Liver (tissue), 9 donors: ENCODE measurements around the gene PRDM12. TPM values are rescaled to one million over a fixed set of nuclear protein-coding genes. Genes with fewer than 3 reads are reported as not detected.

Experiments used
- DNase-seq: peaks from one replicate; pipeline ENCODE4 v3.0.0-alpha.2; 2017; ENCODE audit warnings: low spot score
- H3K27ac ChIP-seq, 2 donors: one replicate each; pipeline ENCODE4 v1.7.0; 2013; ENCODE audit warnings: inconsistent platforms in 2 of 2, low read length in 2 of 2, control low read depth in 1 of 2, low read depth in 1 of 2, mild to moderate bottlenecking in 1 of 2
- H3K27me3 ChIP-seq, 4 donors: one replicate each; pipeline versions ENCODE4 v1.6.1 to v1.7.0; 2013; ENCODE audit warnings: low read length in 3 of 4, inconsistent platforms in 1 of 4, mild to moderate bottlenecking in 1 of 4, moderate library complexity in 1 of 4; ENCODE audit not compliant: control insufficient read depth in 4 of 4, insufficient read depth in 4 of 4
- H3K36me3 ChIP-seq, 4 donors: one replicate each; pipeline versions ENCODE4 v1.6.1 to v1.7.0; 2013; ENCODE audit warnings: low read length in 3 of 4, mild to moderate bottlenecking in 3 of 4, low read depth in 1 of 4, moderate library complexity in 1 of 4; ENCODE audit not compliant: control insufficient read depth in 4 of 4, insufficient read depth in 3 of 4
- H3K4me1 ChIP-seq, 4 donors: one replicate each; pipeline versions ENCODE4 v1.6.1 to v1.7.0; 2013; ENCODE audit warnings: low read length in 3 of 4, mild to moderate bottlenecking in 3 of 4, moderate library complexity in 1 of 4; ENCODE audit not compliant: control insufficient read depth in 4 of 4, insufficient read depth in 4 of 4
- H3K4me3 ChIP-seq, 3 donors: one replicate each; pipeline versions ENCODE4 v1.6.1 to v1.7.0; 2013; ENCODE audit warnings: low read length in 3 of 3, control low read depth in 1 of 3, low read depth in 1 of 3, mild to moderate bottlenecking in 1 of 3
- H3K9ac ChIP-seq, 2 donors: one replicate each; pipeline ENCODE4 v1.7.0; 2013; ENCODE audit warnings: low read length in 2 of 2, mild to moderate bottlenecking in 2 of 2, moderate library complexity in 2 of 2, control low read depth in 1 of 2, low read depth in 1 of 2
- H3K9me3 ChIP-seq, 4 donors: one replicate each; pipeline versions ENCODE4 v1.6.1 to v1.7.0; 2013; ENCODE audit warnings: low read length in 3 of 4; ENCODE audit not compliant: control insufficient read depth in 4 of 4
- GABPA ChIP-seq, 2 donors: IDR thresholded peaks in 1 of 2; conservative IDR thresholded peaks in 1 of 2; 2 replicates each; pipeline ENCODE4 v1.6.1; 2016; ENCODE audit warnings: antibody characterized with exemption in 2 of 2, mild to moderate bottlenecking in 1 of 2, moderate library complexity in 1 of 2
- HNF4A ChIP-seq, 2 donors: conservative IDR thresholded peaks; 2 replicates each; pipeline ENCODE4 v1.6.1; 2016; ENCODE audit warnings: antibody characterized with exemption in 2 of 2, mild to moderate bottlenecking in 2 of 2
- HNF4G ChIP-seq: IDR thresholded peaks from 2 replicates; pipeline ENCODE4 v1.6.1; 2016; ENCODE audit warnings: antibody characterized with exemption
- MAX ChIP-seq: IDR thresholded peaks from 2 replicates; pipeline ENCODE4 v1.6.1; 2016; ENCODE audit warnings: antibody characterized with exemption
- NR2F2 ChIP-seq: IDR thresholded peaks from 2 replicates; pipeline ENCODE4 v1.6.1; 2016; ENCODE audit warnings: antibody characterized with exemption
- RAD21 ChIP-seq, 2 donors: IDR thresholded peaks; 2 replicates each; pipeline ENCODE4 v1.6.1; 2016; ENCODE audit warnings: antibody characterized with exemption in 2 of 2, mild to moderate bottlenecking in 2 of 2
- REST ChIP-seq: IDR thresholded peaks from 2 replicates; pipeline ENCODE4 v1.6.1; 2016; ENCODE audit warnings: antibody characterized with exemption, mild to moderate bottlenecking
- RXRA ChIP-seq, 2 donors: IDR thresholded peaks; 2 replicates each; pipeline ENCODE4 v1.6.1; 2017 to 2018; ENCODE audit warnings: antibody characterized with exemption in 2 of 2, mild to moderate bottlenecking in 1 of 2
- SP1 ChIP-seq: IDR thresholded peaks from 2 replicates; pipeline ENCODE4 v1.6.1; 2018; ENCODE audit warnings: antibody characterized with exemption, mild to moderate bottlenecking
- TAF1 ChIP-seq: conservative IDR thresholded peaks from 2 replicates; pipeline ENCODE4 v1.6.1; 2016; ENCODE audit warnings: antibody characterized with exemption, mild to moderate bottlenecking
- YY1 ChIP-seq: IDR thresholded peaks from 2 replicates; pipeline ENCODE4 v1.6.1; 2016; ENCODE audit warnings: antibody characterized with exemption, mild to moderate bottlenecking
- ZBTB33 ChIP-seq: IDR thresholded peaks from 2 replicates; pipeline ENCODE4 v1.6.1; 2016; ENCODE audit warnings: antibody characterized with exemption
- WGBS: extraction: QIAGEN DNeasy Blood & Tissue Kit; methylation state at CpG from one replicate; pipeline ENCODE4 v1.1.7; 2013; 5-methylcytosine and 5-hydroxymethylcytosine counted together
- polyA plus RNA-seq, 2 donors: library from polyadenylated mRNA; stranded (reverse) in 1 of 2; unstranded in 1 of 2; fragments of 200-250 nt in 1 of 2; fragments of >200 nt in 1 of 2; fragmentation: Nextera tagmentation in 1 of 2; extraction: Ambion mirVana in 1 of 2; gene quantifications; one replicate each; pipeline versions ENCODE4 v1.2.1 to v1.2.3, GENCODE V29; 2013 to 2015
- total RNA-seq, 2 donors: library from RNA; depleted of rRNA; stranded (reverse); fragments of >200 nt; gene quantifications; one replicate each; pipeline ENCODE4 v1.2.3, GENCODE V29; 2014
- donor health status: healthy.
- donor health status: healthy.
- donor health status: healthy.
- donor health status: healthy.
- donor health status: healthy.

PRDM12 gene
- total and polyA plus RNA-seq, 4 donors, result 0.02 TPM; not detected in 3

- no peaks in the 10 kb centered on the region for H3K9me3 ChIP-seq
- no peak for DNase-seq
- H3K4me1 ChIP-seq, result peaks cover 14 to 48% (median 22%) of the 10 kb centered on the region in 4 donors
- H3K4me3 ChIP-seq, result peak overlapping the region in 1 of 3 donors; percentile 52
- H3K9ac ChIP-seq, result no peak overlapping the region
- H3K27ac ChIP-seq, result no peak overlapping the region
- no peaks in the 10 kb centered on the region for H3K36me3 ChIP-seq
- TF ChIP-seq NR2F2, result no peak
- no peak for TF ChIP-seq SP1
- no peak for TF ChIP-seq HNF4A (conservative IDR thresholded peaks at IDR 0.05)
- no peak for TF ChIP-seq MAX
- TF ChIP-seq RAD21 (IDR thresholded peaks at IDR 0.05), result no peak
- TF ChIP-seq HNF4G, result no peak
- TF ChIP-seq TAF1, result no peak
- TF ChIP-seq RXRA (IDR thresholded peaks at IDR 0.05), result no peak
- 2% methylated on average over 82 of the region's 82 CpGs for WGBS
- peaks cover 3 to 25% (median 12%) of the 10 kb centered on the region in 4 donors for H3K27me3 ChIP-seq
Measured at GRCh38 chr9:130660683-130661450, 3.5 kb upstream of the PRDM12 start.

GRCh38 chr9:130661451-130662098 lies 2.8 kb upstream of the PRDM12 start:
- H3K4me1 ChIP-seq, result peaks cover 14 to 53% (median 22%) of the 10 kb centered on the region in 4 donors
- WGBS, result 7% methylated on average over 47 of the region's 47 CpGs
- no peak for DNase-seq
- no peak overlapping the region for H3K9ac ChIP-seq
- H3K4me3 ChIP-seq, result peak overlapping the region in 1 of 3 donors; percentile 52
- H3K27ac ChIP-seq, result no peak overlapping the region
- H3K27me3 ChIP-seq, result peaks cover 6 to 25% (median 12%) of the 10 kb centered on the region in 4 donors
- no peak for TF ChIP-seq TAF1
- no peak for TF ChIP-seq ZBTB33
- TF ChIP-seq RXRA (IDR thresholded peaks at IDR 0.05), result no peak
- no peak for TF ChIP-seq RAD21 (IDR thresholded peaks at IDR 0.05)
- no peaks in the 10 kb centered on the region for H3K36me3 ChIP-seq
- no peaks in the 10 kb centered on the region for H3K9me3 ChIP-seq

- DNase-seq, result no peak
- Histone ChIP-seq H3K4me3 (no peak overlapping the region), H3K9ac (no peak overlapping the region), H3K27ac (no peak overlapping the region), H3K27me3 (peaks cover 3 to 25% (median 12%) of the 10 kb centered on the region in 4 donors), H3K4me1 (peaks cover 14 to 53% (median 22%) of the 10 kb centered on the region in 4 donors), H3K9me3 (no peaks in the 10 kb centered on the region), H3K36me3 (no peaks in the 10 kb centered on the region)
- WGBS, result 9% methylated on average over 49 of the region's 49 CpGs
- TF ChIP-seq NR2F2 (no peak), YY1 (no peak), ZBTB33 (no peak), REST (no peak), RXRA (IDR thresholded peaks at IDR 0.05) (no peak), HNF4G (no peak), GABPA (IDR thresholded peaks at IDR 0.05 in 1 of 2, conservative IDR thresholded peaks at IDR 0.05 in 1 of 2) (no peak), MAX (no peak), RAD21 (IDR thresholded peaks at IDR 0.05) (no peak), SP1 (no peak)
Measured at GRCh38 chr9:130662099-130662969, 2.1 kb upstream of the PRDM12 start.
